SKM-1 treated with dmso at 0.1 percent for 144 hours (cell line): Measurements from ENCODE around the gene SMURF1.
"Not testable (repeated sequence)": the region's sequence is repeated elsewhere in the genome, so short reads cannot be mapped to it uniquely, and the experiment has no call there.

Experiments used
- DNase-seq: peaks from one replicate; lab custom pipeline; 2025; ENCODE audit not compliant: unreplicated experiment; lab: John Stamatoyannopoulos, UW

SMURF1 gene

DNA sequence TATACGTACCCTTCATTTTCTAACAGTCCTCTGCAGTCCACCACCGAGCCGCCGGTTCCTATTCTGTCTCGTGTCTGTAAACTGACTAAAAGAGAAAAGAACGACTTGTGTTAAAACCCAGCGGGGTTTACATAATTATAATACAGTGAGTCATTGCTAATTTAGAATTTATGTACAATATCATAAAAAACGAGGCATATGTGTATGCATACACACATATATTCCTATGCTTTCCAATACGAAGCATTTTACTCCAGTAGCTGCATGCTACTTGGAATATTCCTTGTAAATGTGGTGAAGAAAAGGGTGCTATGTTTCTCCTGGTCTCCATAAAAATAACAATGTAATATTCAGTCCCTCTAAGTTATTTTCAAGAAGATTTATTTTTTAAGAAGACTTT is 89.1 kb downstream of the SMURF1 start:
- DNase-seq, result no peak

DNA sequence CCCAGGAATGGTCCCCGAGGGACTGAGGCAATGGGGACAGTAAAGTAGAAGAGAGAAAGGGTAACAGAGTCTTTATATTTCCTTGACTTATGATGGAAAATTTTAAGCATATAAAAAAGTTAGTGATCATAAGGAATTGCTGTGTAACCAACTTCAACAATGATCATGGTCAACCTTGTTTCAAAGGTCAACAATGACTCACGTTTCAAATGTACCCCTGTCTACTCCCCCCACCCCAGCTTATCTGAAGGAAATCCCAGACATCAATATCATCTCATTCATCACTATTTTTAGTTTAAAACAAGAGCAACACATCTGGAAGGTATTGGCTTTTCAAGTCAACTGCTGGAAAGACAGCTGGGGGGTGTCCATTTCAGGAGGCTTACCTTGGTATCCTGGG is 92.9 kb downstream of the SMURF1 start:
- no peak for DNase-seq

- no peak for DNase-seq
Observed at GRCh38 chr7:99047526-99048077, 96.3 kb downstream of the SMURF1 start.

DNA sequence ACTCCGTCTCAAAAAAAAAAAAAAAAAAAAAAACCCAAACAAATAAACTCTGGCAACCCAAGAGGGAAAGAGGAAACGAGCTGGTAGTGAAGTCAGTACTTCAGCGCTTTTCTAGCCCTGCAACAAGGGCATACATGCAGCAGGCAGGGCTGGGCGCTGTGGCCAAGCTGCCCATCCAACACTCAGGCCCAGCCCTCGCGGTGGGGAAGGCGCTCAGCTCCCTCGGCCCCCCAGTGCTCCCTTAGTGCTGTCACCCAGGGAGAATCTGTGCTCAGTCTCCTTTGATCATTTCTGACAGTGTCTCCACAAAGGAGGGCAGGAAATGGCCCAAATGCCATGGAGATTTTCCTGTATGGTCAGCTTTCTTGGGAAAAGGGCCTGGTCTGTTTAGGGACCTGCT is 97.2 kb downstream of the SMURF1 start:
- no peak for DNase-seq

DNA sequence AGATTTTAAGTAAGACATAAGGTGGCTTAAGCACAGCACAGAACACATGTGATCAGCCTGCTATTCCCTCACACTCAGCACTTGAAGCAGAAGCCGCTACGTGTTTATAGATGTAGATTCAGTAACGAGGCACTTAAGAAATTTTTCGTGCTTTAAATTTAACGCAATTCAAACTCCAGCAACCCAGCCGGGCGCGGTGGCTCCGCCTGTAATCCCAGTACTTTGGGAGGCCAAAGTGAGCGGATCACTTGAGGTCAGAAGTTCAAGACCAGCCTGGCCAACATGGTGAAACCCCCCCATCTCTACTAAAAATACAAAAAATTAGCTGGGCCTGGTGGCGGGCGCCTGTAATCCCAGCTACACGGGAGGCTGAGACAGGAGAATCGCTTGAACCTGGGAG is 97.6 kb downstream of the SMURF1 start:
- DNase-seq, result not testable (repeated sequence)

- not testable (repeated sequence) for DNase-seq
Observed at GRCh38 chr7:99044858-99045257, 99.0 kb downstream of the SMURF1 start.

GRCh38 chr7:99042957-99043356 is 101.0 kb downstream of the SMURF1 start:
- no peak for DNase-seq

- DNase-seq, result no peak
Observed at GRCh38 chr7:99041526-99041925, 102.4 kb downstream of the SMURF1 start.

GRCh38 chr7:99040104-99040958 is 103.6 kb downstream of the SMURF1 start:
- DNase-seq, result peak; percentile 1

GRCh38 chr7:99039384-99039891 is 104.5 kb downstream of the SMURF1 start:
- no peak for DNase-seq

GRCh38 chr7:99038086-99038855 is 105.6 kb downstream of the SMURF1 start:
- DNase-seq, result no peak

DNA sequence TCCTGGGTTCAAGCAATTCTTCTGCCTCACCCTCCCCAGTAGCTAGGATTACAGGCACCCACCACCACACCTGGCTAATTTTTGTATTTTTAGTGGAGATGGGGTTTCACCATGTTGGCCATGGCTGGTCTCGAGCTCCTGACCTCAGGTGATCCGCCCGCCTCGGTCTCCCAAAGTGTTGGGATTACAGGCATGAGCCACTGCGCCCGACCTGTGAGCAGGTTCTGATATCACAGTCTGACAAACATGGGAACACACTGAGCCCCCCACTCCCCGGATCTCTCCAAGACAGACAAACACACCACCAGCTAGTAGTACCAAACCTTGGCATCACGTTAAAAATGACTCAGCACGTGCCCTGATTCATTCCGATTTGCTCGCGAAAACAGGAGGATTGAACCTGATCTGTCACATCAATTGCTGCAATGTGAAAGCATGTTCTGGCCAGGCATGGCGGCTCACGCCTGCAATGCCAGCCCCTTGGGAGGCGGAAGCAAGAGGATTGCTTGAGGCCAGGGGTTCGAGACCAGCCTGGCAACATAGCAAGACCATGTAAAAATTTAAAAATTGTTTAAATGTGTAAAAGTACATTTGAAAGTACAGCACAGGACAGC is 106.5 kb downstream of the SMURF1 start:
- DNase-seq, result no peak

DNA sequence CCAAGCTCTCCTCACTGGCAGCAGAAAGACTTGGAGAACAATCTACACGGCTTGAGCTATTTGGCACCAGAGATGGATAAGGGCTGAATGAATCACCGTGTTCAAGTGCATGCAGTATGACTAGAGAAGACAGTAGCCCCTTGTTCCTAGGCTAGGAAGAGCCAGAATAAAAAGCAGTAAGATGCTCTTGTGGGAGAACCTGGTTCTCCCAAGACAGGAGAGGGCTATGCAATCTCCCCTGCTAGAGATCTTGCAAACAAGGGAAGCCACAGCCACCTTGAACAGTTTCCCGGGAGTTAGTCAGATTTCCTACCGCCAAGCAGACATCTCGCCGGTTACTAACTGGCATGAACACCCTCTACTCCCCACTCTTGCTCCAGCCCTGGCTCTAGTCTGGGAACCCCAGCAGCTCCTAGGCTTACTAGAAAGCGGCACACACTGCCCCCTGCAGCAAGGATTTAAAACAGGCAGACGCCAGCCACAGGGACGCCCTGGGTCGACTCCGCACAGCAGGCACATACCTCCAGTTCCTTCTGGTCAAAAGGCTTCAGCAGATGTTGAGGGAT is 107.3 kb downstream of the SMURF1 start:
- DNase-seq, result peak; percentile 19

- DNase-seq, result no peak
Observed at GRCh38 chr7:99035723-99036545, 108.0 kb downstream of the SMURF1 start.

- DNase-seq, result no peak
Observed at GRCh38 chr7:99034932-99035722, 108.8 kb downstream of the SMURF1 start.

DNA sequence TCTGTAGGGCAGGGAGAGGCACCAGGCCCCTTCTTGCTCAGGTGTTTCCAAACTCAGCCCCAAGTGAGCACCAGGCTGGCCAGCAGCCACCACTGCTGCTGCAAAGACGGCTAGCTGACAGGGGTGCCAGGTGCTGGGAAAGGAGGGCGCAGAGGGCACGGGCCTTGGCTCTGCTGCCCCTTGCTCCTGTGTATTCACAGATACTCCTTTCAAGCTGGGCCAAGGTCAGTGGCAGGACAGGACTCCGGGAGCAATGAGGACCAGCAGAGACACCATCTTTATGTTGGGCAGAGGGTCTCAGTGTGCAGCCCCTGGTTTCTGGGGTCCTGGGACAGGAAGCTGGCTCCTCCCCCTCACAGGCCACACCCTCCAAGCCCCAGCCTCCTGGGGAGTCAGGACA is 110.1 kb downstream of the SMURF1 start:
- DNase-seq, result no peak

DNA sequence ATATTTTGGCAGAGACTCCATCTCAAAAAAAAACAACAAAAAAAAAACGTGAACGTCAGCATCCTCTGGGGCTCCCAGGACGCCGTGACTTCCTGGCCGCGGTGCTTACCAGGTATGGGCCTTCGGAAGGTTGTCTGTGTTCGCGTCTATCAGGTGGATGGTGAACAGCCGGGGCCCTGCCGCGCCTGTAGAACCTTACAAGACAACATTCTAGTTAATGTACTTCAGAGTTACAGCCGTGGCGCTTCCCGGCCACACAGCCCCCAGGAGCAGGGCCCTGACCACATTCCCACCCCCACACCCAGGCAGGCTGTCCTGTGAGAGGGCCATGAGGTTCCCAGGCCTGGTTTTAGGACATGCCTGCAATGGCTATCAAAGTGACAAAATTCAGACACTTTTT is 111.0 kb downstream of the SMURF1 start:
- no peak for DNase-seq

DNA sequence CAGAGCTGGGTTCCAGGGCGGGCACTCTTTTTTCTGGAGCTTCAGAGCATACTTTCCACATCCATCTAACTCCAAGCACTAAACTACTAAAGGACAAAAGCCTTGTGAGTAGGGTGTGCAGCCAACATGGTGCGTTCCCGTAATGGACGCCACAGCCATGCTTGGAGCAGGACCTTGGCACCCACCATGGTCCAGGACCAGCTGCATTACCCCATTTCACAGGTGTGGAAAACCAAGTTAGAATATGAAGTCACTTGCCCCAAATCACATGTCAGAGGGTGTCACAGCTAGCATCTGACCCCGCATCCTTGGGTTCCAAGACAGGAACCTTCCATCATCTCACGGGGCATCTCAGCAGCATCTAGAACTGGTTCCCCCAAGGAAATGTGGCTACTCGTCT is 112.4 kb downstream of the SMURF1 start:
- DNase-seq, result no peak

GRCh38 chr7:99030951-99031350 is 113.0 kb downstream of the SMURF1 start:
- DNase-seq, result no peak
